Activated CD4-positive, alpha-beta T cell treated with anti-CD3 and anti-CD28 coated beads for 24 hours (primary cell): ENCODE results near the gene UBE2Z.

Experiments used
- DNase-seq, 2 donors: peaks; one replicate each; pipeline ENCODE4 v3.0.0-alpha.2; 2020; ENCODE audit warnings: low read depth in 2 of 2

The UBE2Z gene

GRCh38 chr17:48960834-48961515 lies 52.8 kb downstream of the UBE2Z start:
- DNase-seq, result no peak

- no peak for DNase-seq
Observed at GRCh38 chr17:48961516-48962233, 53.5 kb downstream of the UBE2Z start.

- no peak for DNase-seq
Observed at GRCh38 chr17:48970224-48970623, 62.0 kb downstream of the UBE2Z start.

GRCh38 chr17:48970865-48971687 lies 62.9 kb downstream of the UBE2Z start:
- no peak for DNase-seq

GRCh38 chr17:48972749-48973097 lies 64.5 kb downstream of the UBE2Z start:
- DNase-seq, result no peak

GRCh38 chr17:48973806-48974205 lies 65.6 kb downstream of the UBE2Z start:
- DNase-seq, result no peak
